ENCODE measurements around the gene SLC24A2. TPM values are rescaled to one million over a fixed set of nuclear protein-coding genes. Genes with fewer than 3 reads are reported as not detected.
"Not testable (repeated sequence)": the region's sequence is repeated elsewhere in the genome, so short reads cannot be mapped to it uniquely, and the experiment has no call there.

The SLC24A2 gene
- total RNA-seq: not detected in 2 replicates

DNA sequence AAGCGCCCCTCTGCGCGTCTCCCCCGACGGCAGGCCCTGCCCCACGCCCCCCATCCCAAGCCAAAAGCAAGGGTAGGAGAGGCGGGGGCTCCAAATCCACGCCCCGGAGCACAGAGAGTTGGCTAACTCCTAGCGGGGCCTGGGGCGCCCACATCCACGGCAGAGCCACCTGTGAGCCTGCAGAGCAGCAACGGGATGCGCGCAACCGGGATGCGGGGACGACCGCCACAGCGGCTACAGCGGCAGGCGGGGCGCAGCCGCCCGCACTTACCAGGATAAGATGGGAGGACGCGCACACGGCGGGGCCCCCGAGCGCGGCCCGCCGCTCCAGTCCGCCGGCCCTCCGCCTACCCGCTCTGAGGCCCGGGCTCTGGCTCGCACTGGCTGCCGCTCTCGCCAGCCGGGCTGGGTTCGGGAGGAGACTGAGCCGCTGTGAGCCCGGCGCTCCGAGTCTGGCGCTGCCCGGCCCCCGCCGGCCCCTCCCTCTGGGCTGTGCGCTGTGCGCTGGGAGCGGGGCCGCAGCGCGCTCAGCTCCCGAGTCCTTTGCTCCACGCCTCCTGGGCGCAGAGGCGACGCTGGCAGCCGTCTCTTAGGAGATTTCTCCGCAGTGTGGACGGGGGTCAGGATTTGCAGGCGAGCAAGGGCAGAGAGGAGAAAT, at the start of gene SLC24A2:
Gene SLC24A2 (minus strand): TSS at position 424 of the 658 bp plus-strand sequence.
- no peak for DNase-seq (ENCODE audit: low read depth in 2 of 2)

DNA sequence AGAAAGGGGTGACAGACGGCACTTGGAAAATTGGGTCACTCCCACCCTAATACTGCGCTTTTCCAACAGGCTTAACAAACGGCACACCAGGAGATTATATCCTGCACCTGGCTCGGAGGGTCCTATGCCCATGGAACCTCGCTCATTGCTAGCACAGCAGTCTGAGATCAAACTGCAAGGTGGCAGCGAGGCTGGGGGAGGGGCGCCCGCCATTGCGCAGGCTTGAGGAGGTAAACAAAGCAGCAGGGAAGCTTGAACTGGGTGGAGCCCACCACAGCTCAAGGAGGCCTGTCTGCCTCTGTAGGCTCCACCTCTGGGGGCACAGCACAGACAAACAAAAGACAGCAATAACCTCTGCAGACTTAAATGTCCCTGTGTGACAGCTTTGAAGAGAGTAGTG, 44.5 kb upstream of the SLC24A2 start:
- DNase-seq (ENCODE audit: low read depth in 2 of 2): not testable (repeated sequence)

DNA sequence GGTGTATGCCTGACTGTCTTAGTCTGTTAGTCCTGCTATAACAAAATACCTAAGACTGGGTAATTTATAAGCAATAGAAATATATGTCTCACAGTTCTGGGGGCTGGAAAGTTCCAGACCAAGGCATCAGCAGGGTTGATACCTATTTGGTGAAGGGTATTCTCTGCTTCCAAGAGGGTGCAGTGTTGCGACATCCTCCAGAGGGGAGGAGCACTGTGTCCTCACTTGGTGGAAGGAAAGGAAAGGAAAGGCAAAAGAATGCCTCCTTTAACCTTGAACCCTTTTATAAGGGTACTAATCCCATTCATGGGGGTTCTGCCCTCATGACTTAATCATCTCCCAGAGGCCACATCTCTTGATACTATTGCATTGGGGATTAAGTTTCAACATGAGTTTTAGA, 42.0 kb upstream of the SLC24A2 start:
- DNase-seq (ENCODE audit: low read depth in 2 of 2): no peak

DNA sequence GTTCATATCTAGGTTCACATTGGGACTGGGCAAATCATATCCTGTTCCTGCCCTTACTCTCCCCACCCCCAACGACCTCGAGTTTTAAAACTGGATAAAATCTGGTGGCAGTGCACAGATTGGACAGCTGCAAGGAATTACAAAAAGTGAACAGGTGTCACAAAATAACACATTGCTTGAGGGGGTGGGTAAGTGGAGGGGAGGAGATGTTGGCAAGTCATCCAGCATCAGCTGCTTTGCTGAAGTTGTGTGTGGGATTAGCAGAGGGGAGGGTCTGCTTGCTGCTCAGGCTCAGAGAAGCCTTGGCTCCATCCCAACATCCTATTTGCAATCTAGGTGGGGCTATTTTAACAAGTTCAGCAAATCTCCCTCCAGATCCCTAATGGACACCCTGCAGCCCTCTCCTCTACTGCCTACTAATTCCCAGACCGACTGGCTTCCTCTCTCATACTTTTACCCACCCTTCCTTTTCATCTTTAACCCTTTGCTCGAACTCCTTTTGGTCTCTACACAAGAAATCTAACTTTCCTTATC, 39.8 kb upstream of the SLC24A2 start:
- no peak for DNase-seq (ENCODE audit: low read depth in 2 of 2)

DNA sequence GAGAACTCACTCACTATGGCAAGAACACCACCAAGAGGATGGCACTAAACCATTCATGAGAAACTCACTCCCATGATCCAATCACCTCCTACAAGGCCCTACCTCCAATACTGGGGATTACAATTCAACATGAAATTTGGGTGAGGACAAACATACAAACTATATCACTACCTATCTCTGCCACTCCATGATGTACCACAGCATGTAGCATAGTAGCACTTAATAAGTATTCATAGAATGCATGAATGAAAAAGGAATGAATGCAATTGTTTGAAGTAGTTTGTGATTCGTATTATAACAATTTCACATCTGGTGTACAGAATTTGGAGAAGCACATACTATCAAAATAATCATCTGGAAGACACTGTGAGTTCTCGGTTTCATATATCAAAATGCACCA, 27.9 kb upstream of the SLC24A2 start:
- DNase-seq (ENCODE audit: low read depth in 2 of 2): no peak

DNA sequence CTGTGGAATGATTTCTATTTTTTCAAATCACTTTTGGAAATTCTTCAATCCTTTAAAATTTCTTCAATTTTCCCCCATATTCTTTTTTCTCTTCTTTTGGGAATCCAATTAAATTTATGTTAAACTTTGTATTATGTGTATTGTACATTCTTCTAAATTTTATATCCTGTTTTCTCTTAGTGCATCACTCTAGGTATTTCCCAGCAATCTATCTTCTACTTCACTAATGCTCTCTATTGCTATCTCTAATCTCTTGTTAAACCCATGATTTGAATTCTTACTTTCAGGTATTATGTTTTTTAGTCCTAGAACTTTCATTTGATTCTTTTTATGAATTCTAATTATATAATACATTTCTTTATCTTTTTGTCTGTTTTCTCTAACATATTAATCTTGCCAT, 23.4 kb upstream of the SLC24A2 start:
- DNase-seq (ENCODE audit: low read depth in 2 of 2): no peak

DNA sequence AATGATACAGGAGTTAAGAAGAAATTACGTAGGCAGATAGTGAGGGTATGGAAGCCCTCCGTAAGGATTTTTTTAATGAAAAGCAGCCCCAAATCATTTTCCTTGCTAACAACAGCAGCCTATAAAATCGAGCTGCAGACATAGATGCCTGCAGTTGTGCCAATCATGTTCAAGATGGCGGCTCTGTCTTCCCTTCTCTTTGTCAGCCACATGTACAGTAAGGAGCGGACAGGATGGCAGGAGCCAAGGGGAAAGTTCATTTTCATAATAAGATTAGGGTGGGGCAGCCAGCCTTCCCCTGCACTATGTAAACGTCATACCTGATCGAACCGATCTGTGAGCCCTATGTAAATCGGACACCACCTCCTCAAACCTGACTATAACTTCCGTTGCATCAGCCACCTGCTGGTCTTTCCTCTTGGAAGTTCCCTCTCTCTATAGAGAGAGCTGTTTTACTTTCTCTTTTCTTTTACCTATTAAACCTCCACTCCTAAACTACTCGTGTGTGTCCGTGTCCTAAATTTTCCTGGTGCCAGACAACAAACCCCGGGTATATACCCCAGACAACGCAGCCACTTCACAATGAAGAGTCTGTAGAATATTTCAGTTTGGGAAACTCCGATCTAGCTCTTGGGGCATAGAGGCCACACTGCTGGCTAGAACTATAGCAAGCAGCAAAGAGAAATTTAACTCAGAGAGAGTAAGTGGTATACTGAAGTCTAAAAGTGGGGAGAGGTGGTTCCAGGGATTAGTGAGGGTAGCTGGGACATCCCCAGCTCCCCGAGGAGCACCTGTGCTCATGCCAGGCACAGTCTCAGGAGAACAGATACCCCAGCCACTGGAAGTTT, 20.8 kb upstream of the SLC24A2 start:
- DNase-seq (ENCODE audit: low read depth in 2 of 2): no peak

DNA sequence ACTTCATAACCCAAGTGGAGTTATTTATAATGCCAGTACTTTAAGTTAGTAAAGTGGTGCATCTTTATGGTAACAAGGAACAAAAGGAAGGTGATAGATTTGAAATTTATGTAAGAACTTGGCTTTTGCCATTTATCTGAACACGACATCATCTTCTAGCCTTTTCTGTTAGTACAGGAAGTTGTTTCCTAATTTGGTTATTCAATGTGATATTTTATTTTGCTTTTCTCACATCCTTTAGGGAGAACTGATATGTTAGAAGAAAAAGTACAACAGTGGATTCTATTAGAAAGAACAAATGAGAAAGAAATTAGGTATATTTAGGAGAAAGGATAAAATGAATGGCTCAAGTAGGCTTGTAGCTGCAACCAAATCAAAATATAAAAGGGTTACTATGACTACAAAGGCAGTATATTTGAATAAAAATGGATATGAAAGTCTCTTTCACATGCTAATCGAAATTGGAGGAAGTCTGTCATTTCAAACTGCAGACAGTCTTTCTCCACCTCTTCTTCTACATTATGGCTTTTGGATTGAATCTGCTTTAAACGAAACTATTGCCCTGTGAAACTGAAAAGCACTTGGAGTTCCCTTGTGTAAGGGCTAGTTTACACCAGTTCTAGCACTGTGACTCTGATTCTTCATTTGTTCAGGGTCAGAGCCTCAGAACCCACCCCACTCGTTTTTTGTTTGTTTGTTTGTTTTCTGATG, 18.5 kb upstream of the SLC24A2 start:
- DNase-seq (ENCODE audit: low read depth in 2 of 2): no peak

DNA sequence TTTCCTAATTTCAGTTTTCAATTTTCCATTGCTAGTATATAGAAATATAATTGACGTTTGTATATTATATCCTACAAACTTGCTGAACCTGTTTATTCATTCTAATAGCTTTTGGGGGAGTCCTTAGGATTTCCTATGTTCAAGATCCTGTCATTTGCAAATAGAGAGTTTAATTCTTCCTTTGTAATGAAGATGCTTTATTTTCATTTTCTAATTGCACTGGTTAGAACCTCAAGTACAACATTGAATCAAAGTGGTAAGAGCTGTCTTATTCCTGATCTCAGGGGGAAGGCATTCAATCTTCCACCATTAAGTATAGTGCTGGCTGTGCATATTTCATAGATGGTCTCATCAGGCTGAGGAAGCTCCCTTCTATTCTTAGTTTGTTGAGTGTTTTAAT, 15.6 kb upstream of the SLC24A2 start:
- no peak for DNase-seq (ENCODE audit: low read depth in 2 of 2)

DNA sequence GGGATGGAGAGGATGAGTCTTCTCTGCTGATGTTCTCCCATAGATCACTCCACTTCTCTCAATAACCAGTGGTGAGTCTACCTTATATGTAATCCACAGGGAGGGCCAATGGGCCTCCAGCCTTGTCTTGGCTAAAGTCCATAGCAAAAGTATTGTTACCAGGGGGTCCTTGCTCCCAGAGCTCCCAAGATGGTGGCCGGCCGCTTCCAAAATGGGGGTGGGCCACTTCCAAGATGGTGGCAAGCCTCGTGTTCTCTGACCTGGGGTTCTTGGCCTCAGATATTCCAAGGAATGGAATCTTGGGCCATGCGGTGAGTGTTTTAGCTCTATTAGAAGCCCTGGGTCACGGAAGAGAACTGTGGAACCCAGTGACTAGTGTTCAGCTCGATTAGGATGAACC, 12.0 kb upstream of the SLC24A2 start:
- DNase-seq (ENCODE audit: low read depth in 2 of 2): no peak

DNA sequence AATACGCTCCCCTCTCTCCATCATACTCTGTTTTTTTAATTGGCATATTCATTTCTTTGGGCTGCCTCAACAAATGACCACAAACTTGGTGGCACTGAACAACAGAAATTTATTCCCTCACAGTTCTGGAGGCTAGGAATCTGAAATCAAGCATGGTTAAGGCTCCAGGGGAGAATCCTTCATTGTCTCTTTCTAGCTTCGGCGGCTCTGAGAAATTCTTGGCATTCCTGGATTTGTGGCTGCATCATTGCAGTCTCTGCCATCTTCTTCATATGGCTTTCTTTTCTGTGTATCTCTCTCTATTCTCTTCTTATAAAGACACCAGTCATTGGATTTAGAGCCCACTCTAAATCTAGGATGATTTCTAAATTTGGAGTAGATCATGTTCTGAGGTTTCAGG, 10.9 kb upstream of the SLC24A2 start:
- DNase-seq (ENCODE audit: low read depth in 2 of 2): no peak

DNA sequence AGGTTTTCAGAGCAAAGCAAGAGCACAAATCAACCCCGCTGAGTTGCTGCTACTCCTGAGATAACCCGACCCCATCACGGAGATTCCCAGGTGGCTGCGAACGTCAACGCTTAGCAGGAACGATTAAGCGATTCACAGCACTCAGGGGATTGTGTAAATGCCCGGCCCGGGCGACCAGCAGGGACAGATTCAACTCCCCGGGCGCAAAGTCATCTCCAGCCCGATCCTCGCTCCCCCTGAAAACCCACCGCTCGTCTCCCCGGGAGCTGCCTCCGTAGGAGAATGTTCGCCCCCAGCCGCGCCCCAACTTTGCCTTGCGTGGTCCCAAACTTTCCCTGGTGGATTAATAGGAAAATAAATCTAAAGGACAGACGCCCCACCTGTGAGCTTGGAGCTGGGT, 685 bp downstream of the SLC24A2 start:
- no peak for DNase-seq (ENCODE audit: low read depth in 2 of 2)

DNA sequence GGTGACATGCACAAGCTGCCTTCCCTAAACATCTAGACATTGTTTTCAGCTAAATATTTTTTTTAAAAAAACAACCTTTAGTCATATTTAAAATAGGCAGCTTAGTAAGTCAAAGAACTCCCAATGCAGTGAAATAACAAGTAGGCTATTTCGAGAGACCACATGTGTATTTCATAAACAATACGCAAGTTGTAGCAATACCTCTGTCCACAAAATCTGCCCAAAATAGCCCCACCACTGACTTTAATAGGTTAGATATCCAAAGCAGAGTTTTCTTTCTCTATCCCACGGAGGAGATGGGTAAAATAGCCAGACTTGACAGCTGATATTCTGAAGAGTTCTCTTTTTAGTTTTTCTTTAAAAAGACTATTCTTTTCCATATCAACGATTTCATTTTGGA, 1.2 kb downstream of the SLC24A2 start:
- no peak for DNase-seq (ENCODE audit: low read depth in 2 of 2)

DNA sequence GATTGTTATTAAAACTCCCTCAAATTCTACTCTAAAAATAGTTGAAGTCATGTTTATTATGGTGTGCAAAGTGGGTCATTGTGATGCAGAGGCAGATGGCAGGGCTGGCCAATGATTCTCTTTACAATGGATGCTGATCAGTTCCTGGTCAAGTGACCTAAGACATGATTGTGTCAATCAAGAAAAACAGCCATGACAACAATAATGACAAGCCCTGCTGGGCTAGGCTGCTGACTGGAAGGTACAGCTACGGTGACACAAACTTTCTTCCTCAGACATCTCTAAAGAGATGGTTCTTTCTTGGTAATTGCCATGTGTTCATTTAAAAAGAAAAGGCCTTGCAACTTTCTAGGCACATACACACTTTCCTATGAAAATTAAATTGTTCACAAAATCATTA, 3.6 kb downstream of the SLC24A2 start:
- no peak for DNase-seq (ENCODE audit: low read depth in 2 of 2)

DNA sequence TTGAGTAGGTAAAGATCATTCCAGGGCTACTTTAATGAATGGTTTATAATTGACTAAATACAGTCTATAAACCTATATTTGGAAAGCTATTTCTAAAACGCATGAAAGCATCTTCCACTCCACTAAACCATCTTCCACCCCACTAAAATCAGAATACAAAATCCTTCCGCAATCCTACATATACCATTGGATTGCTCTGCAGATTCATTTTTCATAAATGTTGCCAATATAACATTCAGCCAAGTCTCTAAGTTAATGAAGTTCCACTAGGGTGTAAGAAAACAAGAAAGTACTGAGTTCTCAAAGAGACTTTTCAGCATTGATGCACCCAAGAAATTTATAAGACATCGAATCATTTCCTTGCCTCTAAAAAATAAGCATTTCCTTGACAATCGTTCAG, 4.7 kb downstream of the SLC24A2 start:
- no peak for DNase-seq (ENCODE audit: low read depth in 2 of 2)

DNA sequence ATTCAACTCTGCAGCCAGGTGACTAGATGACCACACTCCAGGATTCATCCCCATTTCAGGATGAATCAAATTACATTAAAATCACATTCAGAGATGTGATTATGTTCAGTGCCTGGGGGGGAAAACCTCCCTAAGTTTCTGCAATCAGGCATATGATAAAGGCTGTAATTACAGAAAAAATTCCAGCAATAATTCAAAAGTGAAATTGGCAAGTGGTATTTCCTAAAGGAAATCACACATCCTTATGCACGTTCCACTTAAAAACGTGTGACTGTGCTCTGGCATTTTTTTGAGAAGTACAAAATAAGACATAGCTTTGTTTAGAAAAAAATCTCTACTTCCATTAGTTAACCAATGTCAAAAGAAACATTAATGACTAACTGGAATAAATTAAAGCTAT, 5.3 kb downstream of the SLC24A2 start:
- DNase-seq (ENCODE audit: low read depth in 2 of 2): no peak

DNA sequence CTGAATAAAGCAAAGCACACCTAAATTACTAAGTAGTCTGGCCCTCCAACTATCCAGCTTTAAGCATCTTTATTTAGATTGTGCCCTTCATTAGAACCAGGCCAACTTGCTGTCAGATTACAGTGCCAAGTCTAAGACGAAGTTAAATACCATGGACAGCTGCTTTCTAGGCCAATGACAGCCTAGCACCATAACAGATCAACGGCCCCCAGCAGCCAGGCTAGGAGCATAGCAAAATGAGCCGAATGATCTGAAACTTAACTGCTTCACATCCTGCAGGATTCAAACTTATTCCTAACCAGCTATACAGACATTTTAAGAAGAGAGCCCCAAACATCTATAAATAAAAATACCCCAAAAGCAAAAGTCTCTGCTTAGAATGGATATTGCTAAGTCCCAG, 6.8 kb downstream of the SLC24A2 start:
- peak in 1 of 2 donors; percentile 23 for DNase-seq (ENCODE audit: low read depth in 2 of 2)

DNA sequence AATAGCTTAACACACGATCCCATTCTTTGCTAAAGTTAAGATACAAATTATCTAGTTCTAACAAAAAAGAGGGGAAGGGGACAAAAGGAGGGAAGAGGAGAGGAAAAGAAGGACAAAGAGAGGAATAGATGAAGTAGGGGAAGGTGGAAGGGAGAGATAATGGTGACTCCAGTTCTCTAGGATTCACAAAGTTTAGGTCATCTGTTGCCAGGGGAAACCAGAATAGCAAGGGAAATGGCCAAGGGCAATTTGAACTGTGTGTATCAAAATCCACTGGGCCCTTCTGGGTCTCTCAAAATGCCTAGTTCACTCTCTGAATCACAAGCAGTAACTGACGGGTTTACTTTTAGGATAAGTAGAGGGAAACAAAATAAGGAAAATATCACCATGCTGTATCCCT, 7.6 kb downstream of the SLC24A2 start:
- no peak for DNase-seq (ENCODE audit: low read depth in 2 of 2)

DNA sequence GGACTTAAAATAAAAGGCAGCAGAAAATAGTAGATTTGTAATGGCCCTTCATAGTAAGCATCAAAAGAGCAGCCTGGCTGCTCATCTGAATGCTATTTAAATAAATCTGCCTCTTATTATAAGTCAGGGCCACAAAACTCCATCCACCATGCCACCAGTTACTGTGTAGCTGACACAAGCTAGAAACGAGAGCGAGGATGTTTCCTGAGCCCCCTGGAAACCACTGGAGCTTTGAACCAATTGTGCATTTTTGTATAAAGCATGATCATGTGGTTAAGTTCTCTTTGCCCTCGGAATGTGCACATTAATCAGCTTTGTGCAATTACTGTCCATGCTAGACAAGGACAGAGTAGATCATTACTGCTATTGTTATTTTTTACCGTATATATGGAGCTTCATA, 17.4 kb downstream of the SLC24A2 start:
- DNase-seq (ENCODE audit: low read depth in 2 of 2): no peak

DNA sequence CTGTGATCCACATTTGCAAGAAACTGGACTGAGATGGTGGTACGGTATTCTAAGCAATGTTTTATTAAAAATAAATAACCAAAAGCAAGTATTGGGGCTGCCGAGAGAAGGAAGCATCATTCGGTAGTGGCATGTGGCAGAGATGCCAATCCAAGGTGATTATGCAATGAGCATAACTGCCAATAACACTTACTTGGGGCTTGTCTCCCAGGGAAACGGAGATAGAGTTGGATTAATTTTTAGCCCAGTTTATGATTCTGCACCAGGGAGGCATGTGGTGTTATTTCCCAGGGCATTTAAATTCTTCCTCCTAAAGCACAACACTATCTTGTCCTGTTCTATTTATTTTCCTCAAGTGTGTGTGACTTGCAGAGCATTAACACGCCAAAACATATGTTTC, 17.9 kb downstream of the SLC24A2 start:
- DNase-seq (ENCODE audit: low read depth in 2 of 2): no peak

DNA sequence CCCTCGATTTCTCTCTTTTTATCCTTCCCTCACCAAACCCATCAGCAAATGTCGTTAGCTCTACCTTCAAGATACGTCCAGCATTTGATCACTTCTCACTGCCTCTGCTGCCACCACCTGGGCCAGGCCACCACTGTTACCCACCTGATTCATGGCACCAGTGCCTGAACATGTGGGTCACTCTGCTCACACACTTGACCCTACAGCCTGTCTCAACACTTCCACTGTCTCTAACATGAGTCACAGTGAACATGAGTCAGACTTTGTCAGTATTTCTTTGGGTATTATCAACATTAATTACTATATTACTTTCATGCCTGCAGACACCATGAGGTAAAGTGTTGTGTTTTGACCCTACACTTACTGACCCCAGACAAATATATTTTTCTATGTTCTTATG, 19.6 kb downstream of the SLC24A2 start:
- DNase-seq (ENCODE audit: low read depth in 2 of 2): peak in 1 of 2 donors; percentile 3

DNA sequence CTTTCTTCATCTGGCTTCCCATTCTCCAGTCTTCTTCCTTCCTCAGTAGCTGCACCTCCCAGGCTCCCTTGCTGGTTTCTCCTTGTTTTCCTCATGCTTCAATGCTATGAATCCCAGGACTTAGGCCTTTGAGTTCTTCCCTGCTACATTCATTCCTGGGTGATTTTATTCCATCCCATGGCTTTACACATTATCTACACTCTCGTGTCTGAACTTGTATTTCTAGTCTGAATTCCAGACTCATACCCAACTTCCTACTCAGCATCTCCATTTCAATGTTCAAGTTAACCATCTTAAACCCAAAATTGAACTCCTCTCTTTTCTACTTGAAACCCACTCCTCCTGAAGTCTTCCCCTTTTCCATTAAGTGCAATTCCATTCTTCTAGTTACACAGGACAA, 20.0 kb downstream of the SLC24A2 start:
- DNase-seq (ENCODE audit: low read depth in 2 of 2): no peak

All from dermis microvascular lymphatic vessel endothelial cell (primary cell).